GM18858 (cell line): ENCODE results near the gene JMJD6.
"Not testable (repeated sequence)": the region's sequence is repeated elsewhere in the genome, so short reads cannot be mapped to it uniquely, and the experiment has no call there.

ENCODE experiments used
- ATAC-seq: cut with Tn5 transposase; IDR thresholded peaks from one replicate; pipeline ENCODE4 v1.9.1; 2021; ENCODE audit not compliant: unreplicated experiment

Gene JMJD6

GRCh38 chr17:76718516-76718915 is 7.9 kb downstream of the JMJD6 start:
- no peak for ATAC-seq

DNA sequence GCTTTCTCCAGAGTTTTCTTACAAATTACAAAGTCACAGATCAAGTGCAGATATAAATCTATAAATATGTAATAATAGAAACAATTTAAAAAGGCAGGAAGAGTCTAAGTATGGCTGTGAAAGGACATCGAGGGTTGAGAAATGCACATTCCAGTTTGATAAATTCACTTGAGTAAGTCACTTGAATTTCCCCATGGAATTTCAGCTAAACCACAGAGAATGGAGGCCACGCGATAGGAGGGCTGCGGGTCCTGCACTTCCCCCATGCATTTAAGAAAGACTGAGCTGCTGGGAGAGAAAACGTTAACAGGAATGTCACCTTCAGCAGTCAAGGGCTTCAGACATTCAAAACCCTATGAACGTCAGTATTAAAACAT is 9.6 kb downstream of the JMJD6 start:
- no peak for ATAC-seq

GRCh38 chr17:76716146-76716838 is 10.1 kb downstream of the JMJD6 start:
- ATAC-seq = no peak

DNA sequence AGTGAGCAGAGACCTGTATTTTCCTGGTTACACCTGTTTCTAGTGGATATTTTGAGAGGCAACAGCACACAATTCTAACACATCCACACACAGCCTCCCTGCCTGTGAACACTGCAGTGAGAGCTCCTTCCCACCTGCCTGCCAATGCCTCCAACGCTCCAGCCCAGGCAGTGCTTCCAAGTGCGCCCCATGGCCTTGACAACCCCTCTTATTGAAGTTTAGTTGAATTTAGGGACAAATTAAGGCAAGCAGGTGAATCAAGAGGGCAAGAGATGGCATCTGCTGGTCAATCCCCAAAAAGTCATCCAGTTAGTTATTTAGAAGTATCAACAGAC is 10.9 kb downstream of the JMJD6 start:
- no peak for ATAC-seq

DNA sequence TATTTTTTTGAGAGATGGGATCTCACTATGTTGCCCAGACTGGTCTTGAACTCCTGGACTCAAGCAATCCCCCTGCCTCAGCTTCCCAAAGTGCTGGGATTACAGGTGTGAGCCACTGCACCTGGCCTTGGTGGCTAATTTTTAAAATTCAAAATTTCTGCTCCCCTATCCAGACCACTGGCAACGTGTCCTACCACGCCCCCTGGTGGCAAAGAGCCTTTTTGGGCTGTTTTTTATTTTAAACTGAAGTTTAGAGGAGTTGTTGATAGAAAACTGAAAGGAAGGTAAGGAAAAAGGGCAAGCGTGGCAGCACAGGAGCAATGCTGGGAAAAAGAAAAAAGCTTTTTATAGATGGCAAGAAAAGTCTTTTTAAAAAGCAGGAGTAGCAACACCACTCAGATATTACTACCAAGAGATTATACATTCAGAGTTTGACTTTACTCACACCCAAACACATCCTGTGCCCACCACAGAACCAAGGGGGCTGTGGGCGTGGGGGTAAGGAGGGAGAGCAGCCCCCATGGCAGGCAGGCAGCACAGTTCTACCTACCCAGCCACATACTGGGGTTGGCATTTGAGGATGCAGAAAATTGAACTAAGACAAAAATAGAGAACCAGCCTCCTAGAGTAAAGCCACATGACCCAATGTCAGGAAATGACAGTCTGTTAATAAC is 11.4 kb downstream of the JMJD6 start:
- no peak for ATAC-seq

DNA sequence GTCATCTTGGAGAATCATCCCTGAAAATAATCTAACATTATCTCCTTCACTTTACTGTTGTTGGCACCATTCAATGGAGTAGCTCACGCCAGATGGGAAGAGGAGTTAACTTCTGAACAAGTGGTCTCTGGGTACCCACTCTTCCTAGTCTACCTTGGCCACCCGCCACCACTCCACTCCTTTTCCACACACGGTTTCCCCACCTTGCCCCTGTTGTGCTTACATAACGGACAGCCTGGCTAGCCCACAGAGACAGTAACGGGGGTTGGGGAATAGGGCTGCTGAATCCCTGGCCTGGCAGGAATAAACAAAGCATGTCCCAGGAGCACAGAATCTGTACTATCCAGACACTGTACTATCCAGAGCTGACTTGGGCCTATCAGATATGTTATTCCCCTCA is 12.1 kb downstream of the JMJD6 start:
- no peak for ATAC-seq

- ATAC-seq = no peak
Observed at GRCh38 chr17:76713765-76714164, 12.6 kb downstream of the JMJD6 start.

GRCh38 chr17:76712321-76712720 is 14.1 kb downstream of the JMJD6 start:
- ATAC-seq = not testable (repeated sequence)

- no peak for ATAC-seq
Observed at GRCh38 chr17:76710863-76711611, 15.4 kb downstream of the JMJD6 start, which contains the start of gene MXRA7. Gene MXRA7, minus strand, starts transcription at chr17:76710965. Its CDS starts 19 bp downstream, at chr17:76710946.

DNA sequence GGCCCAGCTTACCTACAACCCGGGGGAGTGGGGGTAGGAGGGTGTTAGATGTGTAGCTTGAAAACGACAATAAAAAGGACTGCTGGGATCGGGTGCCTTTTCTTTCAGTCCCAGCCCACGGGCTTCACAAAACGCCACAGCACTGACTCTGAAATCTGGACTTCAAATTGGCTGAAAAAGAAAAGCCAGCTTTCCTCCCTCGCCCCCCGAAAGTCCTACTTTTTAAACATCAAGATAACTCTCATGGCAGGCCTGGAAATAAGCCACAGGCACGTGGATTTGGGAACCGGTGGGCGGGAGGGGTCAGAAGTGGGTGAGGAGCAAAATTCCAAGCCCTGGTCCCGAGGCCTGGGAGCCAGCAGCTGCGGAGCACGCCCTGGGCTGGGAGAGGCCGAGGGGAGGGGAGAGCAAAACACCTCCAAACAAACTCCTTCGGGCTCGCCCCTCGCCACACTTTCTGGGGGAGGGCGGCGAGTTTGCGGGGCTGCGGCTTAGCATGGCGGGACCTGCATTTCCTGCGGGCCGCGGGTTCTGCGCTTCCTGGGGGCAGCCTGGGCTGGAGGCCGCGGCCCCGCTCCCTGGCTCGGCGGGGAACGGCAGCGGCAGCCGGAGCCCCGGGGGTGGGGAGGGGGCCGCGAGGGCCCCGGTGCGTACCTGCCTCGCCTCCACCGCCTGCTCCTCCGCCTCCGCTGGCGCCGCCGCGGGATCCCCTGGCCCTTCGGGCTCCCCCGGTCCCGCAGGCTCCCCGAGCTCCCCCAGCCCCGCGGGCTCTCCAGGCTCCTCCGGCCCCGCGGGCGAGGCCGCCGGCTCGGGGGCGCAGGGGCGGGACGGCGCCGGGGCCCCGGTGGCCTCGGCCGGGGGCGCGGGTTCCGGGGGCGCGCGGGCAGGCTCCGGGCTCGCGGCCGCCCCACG is 16.2 kb downstream of the JMJD6 start:
- not testable (repeated sequence) for ATAC-seq

DNA sequence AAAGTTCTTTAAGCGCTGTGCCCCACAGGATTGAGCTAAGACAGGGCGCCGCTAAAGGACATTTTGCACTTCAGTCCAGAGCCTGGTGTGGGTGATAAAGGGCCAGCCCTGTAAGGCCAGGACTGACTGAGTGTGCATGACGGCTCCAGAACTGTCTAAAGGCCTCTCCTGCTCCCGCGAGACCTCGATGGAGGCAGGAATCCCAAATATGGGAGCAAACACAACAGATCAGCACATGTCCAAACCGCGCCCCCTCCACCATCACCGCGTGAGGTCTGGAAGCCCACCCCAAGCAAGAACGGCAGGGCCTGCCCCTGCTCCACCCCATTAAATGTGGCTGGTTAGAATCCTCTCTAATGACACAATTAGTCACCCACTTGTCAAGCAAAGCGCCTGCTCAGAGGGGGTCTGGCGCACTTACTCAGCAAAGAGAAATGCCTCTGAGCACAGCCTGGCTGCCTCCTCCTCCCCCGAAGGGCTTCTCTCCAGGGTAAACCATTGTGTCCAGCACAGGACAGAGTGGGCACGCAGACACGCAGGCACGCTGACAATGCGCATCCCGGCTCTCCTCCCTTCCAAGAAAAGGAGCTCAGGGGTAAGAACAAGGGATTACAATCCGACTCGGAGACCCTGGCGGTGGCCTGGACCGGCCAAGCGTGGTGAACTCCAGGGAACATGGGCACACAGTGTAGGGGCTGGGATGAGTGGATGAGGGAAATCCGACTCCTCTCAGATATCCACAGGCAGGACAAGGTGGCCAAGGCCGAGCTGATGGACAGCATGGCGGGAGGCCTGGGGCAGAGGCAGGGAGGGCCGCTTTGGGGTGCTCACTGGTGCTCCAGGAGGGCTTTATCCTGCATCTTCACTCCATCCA is 17.1 kb downstream of the JMJD6 start:
- ATAC-seq = no peak

GRCh38 chr17:76707985-76708807 is 18.2 kb downstream of the JMJD6 start:
- no peak for ATAC-seq

DNA sequence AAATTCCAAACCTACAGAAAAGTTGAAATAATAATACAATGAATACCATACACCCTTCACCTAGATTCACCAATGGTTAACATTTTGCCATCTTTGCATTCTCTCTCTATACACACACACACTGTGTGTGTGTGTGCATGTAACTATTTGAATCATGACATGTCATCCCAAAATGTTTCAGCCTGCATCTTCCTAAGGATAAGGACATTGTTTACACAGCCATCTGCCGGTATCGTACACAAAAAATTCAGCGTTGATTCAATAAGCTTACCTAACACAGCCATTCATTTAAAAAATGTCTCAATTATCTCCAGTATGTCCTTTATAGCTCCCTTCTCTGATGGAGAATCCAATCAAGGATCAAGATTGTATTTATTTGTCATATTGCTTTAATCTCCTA is 19.6 kb downstream of the JMJD6 start:
- no peak for ATAC-seq

DNA sequence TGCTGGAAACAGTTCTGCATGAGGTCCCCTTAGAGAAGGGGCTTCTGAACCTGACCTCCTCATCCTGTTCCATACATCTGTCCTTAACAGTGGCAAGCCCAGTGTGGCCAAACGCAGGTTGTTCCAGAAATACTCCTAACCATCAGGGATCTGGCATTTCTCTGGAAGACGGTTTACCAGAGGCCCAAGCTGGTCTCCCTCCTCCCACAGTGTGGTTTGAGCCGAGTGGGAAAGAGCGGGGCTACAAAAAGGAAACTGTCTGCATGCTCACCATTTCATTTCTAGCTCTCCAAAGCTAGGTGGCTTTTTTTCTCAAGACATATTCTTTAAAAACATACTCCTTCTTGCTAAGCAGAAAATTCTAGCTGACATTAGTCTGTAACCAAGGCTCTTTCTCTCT is 21.6 kb downstream of the JMJD6 start:
- ATAC-seq = no peak

- no peak for ATAC-seq
Observed at GRCh38 chr17:76702941-76703637, 23.3 kb downstream of the JMJD6 start.

GRCh38 chr17:76702076-76702475 is 24.3 kb downstream of the JMJD6 start:
- ATAC-seq = no peak

DNA sequence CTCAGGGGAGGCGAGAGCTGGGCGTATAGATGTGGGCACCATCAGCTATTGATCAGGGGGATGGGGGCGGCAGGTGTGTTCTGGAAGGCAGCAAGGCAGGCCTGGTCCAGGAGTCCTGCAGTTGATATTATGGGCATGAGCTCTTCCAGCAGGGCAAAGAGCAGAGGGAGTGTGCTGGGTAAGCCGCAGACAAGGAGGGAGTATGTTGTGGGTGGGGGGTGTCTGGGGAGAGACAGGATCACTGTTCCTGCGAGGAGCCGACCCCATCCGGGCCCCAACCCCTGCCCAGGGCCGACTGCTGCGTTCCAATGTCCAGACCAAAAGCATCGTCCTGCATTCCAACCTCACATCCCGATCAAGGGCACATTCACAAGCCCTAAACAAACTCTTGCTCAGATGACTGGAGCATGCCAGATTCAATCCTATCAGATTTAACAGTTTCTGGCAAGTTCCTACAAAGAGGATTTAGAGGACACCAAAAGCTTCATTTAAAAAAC is 24.9 kb downstream of the JMJD6 start:
- ATAC-seq = no peak
